Stimulated activated CD4-positive, alpha-beta T cell treated with anti-CD3 and anti-CD28 coated beads, TNF-alpha, amount 100 ng/mL, for 4 hours (primary cell): ENCODE measurements around the gene CDKN2A.
A peak's percentile ranks its signal among the peaks of the same experiment; 100 is the strongest.

Experiments used
- DNase-seq, 3 experiments: peaks; one replicate each; pipeline ENCODE4 v3.0.0-alpha.2; 2020; ENCODE audit warnings: low read depth in 3 of 3

Gene CDKN2A

DNA sequence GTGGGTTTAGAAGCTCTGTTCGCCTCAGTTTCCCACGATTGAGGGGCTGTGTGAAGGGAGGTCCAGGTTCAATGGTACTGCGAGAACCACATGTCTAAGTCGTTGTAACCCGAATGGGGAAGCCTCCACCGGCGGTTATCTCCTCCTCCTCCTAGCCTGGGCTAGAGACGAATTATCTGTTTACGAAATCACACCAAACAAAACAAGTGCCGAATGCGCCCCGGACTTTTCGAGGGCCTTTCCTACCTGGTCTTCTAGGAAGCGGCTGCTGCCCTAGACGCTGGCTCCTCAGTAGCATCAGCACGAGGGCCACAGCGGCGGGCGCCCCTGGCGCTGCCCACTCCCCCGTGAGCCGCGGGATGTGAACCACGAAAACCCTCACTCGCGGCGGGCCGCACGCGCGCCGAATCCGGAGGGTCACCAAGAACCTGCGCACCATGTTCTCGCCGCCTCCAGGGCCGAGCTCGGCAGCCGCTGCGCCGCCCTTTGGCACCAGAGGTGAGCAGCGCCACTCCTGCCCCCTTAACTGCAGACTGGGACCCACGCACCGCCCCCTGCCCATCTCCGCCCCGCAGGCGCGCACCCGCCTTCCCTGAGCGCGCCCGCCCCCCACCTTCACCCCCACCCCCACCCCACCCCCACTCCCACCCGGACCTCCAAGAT lies at the start of gene CDKN2A:
Gene CDKN2A, minus strand, starts transcription at position 500 of the 663 bp plus-strand sequence.
- no peak for DNase-seq

- DNase-seq: no peak
These were observed 49.7 kb upstream of the CDKN2A start for GRCh38 chr9:22043928-22044327.

GRCh38 chr9:22041775-22042174 lies 47.6 kb upstream of the CDKN2A start:
- DNase-seq: no peak

- no peak for DNase-seq
These were observed 47.2 kb upstream of the CDKN2A start for GRCh38 chr9:22041344-22041743.

DNA sequence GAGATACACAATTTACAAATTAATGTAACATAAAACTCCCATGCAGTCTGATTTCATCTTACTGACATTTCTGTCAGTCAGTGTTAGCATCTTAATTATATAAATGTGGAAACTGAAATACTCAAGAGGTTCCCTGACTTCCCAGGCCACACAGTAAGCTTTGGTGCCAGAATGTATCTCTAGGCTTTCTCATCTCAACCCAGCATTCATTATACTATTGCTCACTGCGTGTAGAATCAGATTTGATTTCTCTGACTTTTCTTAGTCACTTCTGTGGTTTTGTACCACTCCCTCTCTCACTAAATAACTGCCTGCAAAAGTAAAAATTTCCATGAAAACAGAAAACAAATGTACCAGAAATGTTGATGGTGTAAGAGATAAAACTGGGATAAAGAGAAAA lies 46.6 kb upstream of the CDKN2A start:
- DNase-seq: no peak

DNA sequence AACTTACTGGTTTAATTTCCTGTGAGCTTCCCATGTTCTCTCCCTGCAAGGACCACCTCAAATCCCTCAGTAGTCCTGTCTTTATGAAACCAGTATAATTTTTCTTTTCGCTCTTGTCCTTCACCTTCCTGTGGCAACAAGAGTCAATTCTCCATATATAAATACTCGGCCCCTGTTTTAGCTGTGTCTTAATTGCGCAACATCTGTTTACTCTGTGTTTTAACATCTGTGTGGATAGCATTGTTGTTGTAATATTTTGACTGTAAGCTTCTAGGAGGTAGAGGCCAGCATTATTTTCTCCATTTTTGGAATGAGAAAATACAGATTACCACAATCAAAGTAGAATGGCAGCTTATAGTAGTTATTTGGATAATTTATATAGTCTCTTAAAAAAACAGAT lies 45.1 kb upstream of the CDKN2A start:
- DNase-seq: no peak

- DNase-seq: no peak
These were observed 43.9 kb upstream of the CDKN2A start for GRCh38 chr9:22037954-22038690.

- no peak for DNase-seq
These were observed 42.9 kb upstream of the CDKN2A start for GRCh38 chr9:22036866-22037626.

GRCh38 chr9:22035591-22036011 lies 41.4 kb upstream of the CDKN2A start:
- DNase-seq: no peak

DNA sequence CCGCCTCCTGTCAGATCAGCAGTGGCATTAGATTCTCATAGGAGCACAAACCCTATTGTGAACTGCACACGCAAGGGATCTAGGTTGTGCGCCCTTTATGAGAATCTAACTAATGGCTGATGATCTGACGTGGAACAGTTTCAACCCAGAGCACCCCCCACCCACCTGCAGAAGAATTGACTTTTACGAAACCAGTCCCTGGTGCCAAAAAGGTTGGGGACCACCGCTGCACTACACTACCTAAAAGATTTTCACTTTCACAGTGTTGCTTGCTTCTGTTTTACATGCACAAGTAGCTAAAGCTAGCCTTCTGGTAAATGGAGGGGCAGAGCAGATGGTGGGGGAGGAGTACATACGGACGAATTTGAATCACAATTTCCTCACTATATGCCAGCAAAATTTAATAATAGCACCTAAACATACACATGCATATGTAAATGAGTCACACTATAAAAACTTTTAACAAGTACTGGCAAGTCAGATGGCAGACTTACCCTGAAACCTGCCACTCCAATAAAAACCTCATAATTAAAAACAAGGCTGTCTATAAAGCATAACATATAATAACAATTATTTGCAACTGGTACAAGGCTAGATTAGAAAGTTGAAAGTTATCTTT lies 38.9 kb upstream of the CDKN2A start:
- DNase-seq: no peak

GRCh38 chr9:22031655-22032411 lies 37.6 kb upstream of the CDKN2A start:
- DNase-seq: no peak

- DNase-seq: no peak
These were observed 36.0 kb upstream of the CDKN2A start for GRCh38 chr9:22030101-22030598.

DNA sequence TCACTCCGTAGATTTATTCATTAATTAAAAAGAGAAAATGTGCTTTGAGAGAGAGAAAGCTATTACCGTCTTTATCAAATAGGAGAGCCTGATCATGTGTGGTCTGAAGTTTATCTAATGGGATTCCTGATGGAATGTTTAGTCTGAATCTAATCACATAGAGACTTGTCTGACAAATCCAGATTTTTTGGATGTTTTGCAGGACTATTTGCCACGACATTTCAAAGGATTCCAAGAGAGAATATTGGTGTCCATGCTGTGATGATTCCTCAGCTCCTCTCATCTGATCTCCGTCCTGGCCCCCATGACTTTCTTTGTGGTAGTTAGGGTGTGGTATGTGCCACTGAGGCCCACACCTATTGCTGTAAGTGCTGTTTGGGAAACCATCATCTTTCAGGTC lies 35.0 kb upstream of the CDKN2A start:
- no peak for DNase-seq

DNA sequence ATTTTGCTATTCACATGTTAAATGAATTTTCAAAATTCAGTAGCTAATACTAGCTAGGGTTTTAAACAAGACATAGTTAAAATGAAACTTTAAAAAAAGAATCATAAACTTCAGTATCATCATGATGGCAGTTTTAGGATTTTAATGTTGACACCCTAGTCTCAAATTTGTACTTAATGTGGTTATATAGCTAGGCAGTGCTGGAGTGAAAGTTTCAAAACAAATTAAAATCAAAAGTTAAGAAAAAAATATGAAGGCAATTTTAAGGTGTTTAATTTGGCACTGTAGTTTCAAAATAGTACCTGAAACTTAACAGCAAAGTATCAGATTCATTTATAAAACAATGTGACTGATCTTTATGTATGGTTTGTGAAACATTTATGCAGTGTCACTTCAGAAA lies 34.2 kb upstream of the CDKN2A start:
- no peak for DNase-seq

- DNase-seq: no peak
These were observed 32.5 kb upstream of the CDKN2A start for GRCh38 chr9:22026696-22027095.

GRCh38 chr9:22022396-22022795 lies 28.2 kb upstream of the CDKN2A start:
- DNase-seq: no peak

DNA sequence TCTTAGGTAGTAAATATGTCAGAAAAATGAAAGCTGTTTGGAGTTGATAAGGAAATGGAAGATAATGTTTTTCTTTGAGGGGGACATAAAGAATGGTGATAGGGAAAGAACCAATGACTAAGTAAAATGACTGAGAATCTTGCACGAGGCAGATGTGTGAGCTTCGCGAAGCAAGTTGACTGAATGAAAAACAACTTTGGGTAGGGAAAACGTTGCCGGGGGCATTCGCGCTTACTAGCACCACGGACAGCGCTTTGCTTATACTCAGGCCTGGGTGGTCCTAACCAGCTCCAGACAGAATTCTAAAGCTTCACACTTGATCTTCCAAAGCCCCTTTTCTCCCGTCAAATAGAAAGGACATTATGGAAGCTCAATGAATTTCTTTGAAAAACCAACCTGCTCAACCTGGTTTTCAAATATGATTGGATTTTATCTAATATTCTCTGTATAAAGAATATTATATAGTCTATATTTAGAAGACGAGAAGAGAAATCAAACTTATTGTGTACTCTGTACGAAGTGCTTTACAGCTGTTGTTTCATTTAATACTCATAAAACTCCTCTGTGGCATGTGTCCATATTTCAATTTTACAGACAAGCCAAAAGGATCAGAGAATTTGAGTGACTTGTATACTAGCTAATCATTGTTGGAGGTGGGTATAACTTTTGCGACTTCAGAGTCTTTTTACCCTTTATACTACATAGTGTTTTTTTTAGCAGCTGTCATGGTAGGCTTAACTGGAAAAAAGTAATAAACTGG lies 16.9 kb upstream of the CDKN2A start:
- DNase-seq: no peak

DNA sequence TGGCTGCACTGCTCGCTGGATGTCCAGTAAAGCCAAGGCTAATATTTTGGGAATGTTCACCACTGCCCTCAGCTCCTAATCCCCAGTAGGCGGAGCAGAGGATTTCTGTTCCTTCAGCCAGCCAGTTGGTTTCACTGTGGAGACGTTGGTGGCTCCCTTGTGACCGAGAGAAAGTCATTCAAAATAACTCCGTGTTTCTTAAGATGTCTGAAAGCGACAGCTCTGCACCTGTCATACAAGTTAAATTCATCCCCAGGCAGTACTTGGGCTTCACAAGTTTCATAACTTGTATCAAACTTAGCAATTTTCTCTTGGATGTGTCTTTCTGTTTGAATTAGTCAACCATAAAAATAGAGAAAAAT lies 15.3 kb upstream of the CDKN2A start:
- no peak for DNase-seq

DNA sequence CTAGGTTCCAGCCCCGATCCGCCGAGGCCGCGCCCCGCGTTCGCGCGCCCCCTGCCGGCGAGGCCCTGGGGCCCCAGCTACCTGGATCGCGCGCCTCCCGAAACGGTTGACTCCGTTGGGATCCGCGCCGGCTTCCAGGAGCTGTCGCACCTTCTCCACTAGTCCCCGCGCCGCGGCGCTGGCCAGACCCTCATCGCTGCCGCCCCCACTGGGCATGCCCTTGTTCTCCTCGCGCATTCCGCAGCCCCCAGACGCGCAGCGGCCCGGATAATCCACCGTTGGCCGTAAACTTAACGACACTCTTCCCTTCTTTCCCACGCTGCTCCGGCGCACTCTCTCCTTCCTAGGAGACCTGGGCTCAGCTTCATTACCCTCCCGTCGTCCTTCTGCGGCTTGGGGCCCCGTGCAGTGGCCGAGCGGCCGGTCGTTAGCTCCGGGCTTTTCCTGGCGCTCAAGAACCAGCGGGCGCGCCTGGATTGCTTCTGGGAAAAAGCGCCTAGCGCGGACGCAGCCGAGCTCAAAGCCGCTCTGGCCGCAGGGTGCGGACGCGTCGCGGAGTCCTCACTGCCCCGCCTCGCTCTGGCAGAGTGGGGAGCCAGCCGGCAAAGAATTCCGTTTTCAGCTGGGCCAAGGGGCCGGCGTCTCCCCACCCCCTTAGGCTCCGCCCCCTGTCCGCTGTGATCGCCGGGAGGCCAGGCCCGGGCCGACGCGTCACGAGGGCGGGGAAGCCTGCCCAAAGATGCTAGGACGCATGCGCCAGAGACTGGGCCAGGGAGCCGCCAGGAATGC lies 14.7 kb upstream of the CDKN2A start, which contains the start of gene CDKN2B:
Gene CDKN2B, minus strand, starts transcription at position 589 of the 789 bp plus-strand sequence. Its CDS starts 352 bp downstream, at position 237.
- DNase-seq: peak in 2 of 3 experiments; percentile 37 to 42

DNA sequence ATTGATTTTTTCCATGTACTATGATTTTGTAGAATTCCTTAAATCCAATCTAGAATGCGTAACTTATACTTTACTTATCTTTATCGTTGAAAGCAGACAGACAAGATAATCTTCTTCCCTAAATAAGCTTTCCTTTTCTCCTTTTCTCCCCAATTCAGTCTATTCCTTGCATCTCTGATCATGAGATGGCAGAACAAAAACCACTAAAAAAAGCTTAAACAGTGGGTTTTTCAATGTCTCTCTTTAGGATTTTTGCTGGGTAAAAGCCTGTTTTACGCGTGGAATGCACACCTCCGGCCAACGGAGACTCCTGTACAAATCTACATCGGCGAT lies 14.2 kb upstream of the CDKN2A start:
- no peak for DNase-seq
